ENCODE results near the gene TBC1D8. TPM values are rescaled to one million over a fixed set of nuclear protein-coding genes. Genes with fewer than 3 reads are reported as not detected.
A peak's percentile ranks its signal among the peaks of the same experiment; 100 is the strongest.

Gene TBC1D8
- total RNA-seq, 1 experiment from 2014 or later: 16.9 TPM

- in situ Hi-C loops (cut with HindIII; ENCODE audit: low pct_unique_long_range_greater_than_20kb, low sequenced_read_pairs): no loop called here
- DNase-seq (ENCODE audit: low read depth, low spot score): no peak
These were observed 124.2 kb downstream of the TBC1D8 start for GRCh38 chr2:101026923-101027469.

- in situ Hi-C loops (cut with HindIII; ENCODE audit: low pct_unique_long_range_greater_than_20kb, low sequenced_read_pairs): no loop called here
- DNase-seq (ENCODE audit: low read depth, low spot score): no peak
These were observed 124.9 kb downstream of the TBC1D8 start for GRCh38 chr2:101026253-101026701.

- DNase-seq (ENCODE audit: low read depth, low spot score): no peak
- in situ Hi-C loops (cut with HindIII; ENCODE audit: low pct_unique_long_range_greater_than_20kb, low sequenced_read_pairs): no loop called here
These were observed 125.6 kb downstream of the TBC1D8 start for GRCh38 chr2:101025561-101025960.

DNA sequence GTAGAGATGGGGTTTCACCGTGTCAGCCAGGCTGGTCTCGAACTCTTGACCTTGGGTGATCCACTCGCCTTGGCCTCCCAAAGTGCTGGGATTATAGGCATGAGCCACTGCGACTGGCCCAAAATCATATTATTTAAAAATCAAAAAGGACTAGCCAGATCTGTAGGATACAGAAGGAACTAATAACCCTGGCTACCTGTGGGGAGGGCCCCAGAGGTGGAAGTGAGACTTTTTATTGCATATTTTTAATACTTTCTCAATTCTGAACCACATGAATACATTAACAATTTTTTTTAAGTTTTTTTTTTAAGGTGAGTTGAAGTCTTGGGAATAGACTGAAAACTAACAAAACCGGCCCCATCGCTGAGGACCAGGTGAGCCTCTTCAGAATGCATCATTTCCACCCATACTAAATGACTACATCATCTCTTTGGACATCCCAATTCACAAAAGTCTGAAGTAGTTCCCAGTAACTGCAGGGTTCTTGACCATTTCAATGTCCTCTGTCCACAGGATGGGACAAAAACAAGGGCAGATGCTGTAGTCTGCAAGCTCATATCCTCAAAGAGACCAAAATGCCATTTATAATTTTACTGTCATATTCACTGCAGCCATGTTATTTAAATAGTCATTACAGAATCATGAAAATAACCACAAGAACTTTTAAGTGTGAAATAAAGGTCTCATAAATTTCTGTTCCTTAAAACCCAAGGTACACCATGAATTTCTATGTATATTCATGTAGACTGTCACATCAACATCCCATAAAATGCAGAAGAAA, 127.7 kb downstream of the TBC1D8 start:
- in situ Hi-C loops (cut with HindIII; ENCODE audit: low pct_unique_long_range_greater_than_20kb, low sequenced_read_pairs): no loop called here
- no peak for DNase-seq (ENCODE audit: low read depth, low spot score)

GRCh38 chr2:101022221-101022620, 129.0 kb downstream of the TBC1D8 start:
- in situ Hi-C loops (cut with HindIII; ENCODE audit: low pct_unique_long_range_greater_than_20kb, low sequenced_read_pairs): no loop called here
- DNase-seq (ENCODE audit: low read depth, low spot score): no peak

GRCh38 chr2:101018934-101019333, 132.2 kb downstream of the TBC1D8 start:
- in situ Hi-C loops (cut with HindIII; ENCODE audit: low pct_unique_long_range_greater_than_20kb, low sequenced_read_pairs): no loop called here
- DNase-seq (ENCODE audit: low read depth, low spot score): no peak

- in situ Hi-C loops (cut with HindIII; ENCODE audit: low pct_unique_long_range_greater_than_20kb, low sequenced_read_pairs): no loop called here
- no peak for DNase-seq (ENCODE audit: low read depth, low spot score)
These were observed 133.8 kb downstream of the TBC1D8 start for GRCh38 chr2:101017371-101017770.

- DNase-seq (ENCODE audit: low read depth, low spot score): no peak
- in situ Hi-C loops (cut with HindIII; ENCODE audit: low pct_unique_long_range_greater_than_20kb, low sequenced_read_pairs): no loop called here
These were observed 136.8 kb downstream of the TBC1D8 start for GRCh38 chr2:101014264-101014857.

GRCh38 chr2:101012706-101013181, 138.4 kb downstream of the TBC1D8 start:
- in situ Hi-C loops (cut with HindIII; ENCODE audit: low pct_unique_long_range_greater_than_20kb, low sequenced_read_pairs): no loop called here
- peak; percentile 50 for DNase-seq (ENCODE audit: low read depth, low spot score)

GRCh38 chr2:101012054-101012705, 139.0 kb downstream of the TBC1D8 start:
- in situ Hi-C loops (cut with HindIII; ENCODE audit: low pct_unique_long_range_greater_than_20kb, low sequenced_read_pairs): no loop called here
- no peak for DNase-seq (ENCODE audit: low read depth, low spot score)

GRCh38 chr2:101011152-101011551, 140.0 kb downstream of the TBC1D8 start:
- no peak for DNase-seq (ENCODE audit: low read depth, low spot score)
- in situ Hi-C loops (cut with HindIII; ENCODE audit: low pct_unique_long_range_greater_than_20kb, low sequenced_read_pairs): no loop called here

DNA sequence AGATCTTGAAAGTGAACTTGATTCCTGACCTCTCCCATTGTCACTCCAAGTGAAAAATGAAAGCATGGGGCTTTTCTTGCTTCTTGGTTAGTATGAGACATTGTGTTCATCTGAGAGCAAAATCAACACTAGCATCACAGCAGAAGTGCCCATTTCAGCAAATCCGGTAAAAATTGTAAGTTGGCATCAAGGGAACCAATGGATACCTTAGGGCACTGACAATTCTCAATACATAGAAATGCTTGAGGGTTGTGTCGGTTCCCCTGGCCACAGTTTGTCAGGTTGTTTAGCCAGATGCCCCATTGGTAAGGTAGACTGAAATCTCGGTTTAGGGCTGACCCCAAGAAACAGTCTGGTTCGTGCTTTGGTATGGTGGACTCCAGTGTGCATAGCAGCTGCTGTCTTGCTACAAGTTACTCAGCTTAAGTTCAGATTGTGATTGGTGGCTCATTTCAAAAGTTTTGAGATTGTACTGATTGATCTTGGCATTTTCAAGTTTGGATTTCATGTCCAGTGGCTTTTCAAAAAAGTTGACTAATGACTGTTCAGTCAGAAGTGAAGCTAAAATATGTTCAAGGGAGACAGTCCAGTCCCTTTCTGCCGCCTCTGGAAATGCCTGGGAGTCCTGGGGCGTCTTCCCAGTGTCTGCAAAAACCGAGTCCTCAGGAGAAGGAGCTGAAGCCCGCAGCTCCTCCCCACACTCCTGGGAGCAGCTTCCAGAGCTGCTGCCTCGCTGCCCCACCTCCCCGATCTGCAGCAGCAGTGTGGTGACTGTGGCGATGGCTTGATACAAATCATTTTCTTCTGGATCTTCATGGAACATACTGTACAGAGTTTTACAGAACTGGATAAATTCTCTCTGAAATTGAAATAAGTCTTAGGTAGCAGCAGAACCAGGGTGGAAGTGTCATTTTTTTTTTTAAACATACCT, 143.5 kb downstream of the TBC1D8 start:
- in situ Hi-C loops (cut with HindIII; ENCODE audit: low pct_unique_long_range_greater_than_20kb, low sequenced_read_pairs): no loop called here
- no peak for DNase-seq (ENCODE audit: low read depth, low spot score)

DNA sequence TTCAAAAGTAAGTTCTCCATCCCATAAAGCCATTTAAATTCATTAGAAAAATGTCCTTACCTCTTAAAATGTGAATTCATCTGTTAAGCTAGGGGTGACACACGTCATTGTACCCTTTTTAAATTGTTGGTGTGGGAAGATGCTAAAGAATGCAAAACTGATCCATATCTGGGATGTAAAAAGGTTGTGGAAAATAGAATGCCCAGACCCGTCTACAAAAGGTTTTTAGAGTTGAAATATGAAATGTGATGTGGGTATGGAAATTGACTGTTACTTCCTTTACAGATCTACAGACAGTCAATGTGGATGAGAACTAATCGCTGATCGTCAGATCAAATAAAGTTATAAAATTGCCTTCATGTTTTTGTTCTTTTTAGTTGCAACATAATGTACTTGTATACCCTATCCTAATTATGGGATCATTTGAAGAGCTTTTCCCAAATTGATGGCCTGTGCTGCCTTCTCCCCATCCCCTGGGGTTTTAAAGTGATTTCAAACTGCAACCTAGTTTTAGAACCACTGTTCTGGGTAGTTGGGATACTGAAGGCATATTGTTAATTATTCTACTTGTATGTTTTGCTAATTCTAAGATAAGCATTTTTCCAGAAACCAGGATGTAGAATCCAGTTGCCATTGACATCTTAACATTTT, 145.0 kb downstream of the TBC1D8 start:
- in situ Hi-C loops (cut with HindIII; ENCODE audit: low pct_unique_long_range_greater_than_20kb, low sequenced_read_pairs): no loop called here

GRCh38 chr2:101004620-101005325, 146.4 kb downstream of the TBC1D8 start:
- in situ Hi-C loops (cut with HindIII; ENCODE audit: low pct_unique_long_range_greater_than_20kb, low sequenced_read_pairs): no loop called here
- DNase-seq (ENCODE audit: low read depth, low spot score): no peak

More for the DNA sequence above, 145.0 kb downstream of the TBC1D8 start:
- DNase-seq (ENCODE audit: low read depth, low spot score): no peak

DNA sequence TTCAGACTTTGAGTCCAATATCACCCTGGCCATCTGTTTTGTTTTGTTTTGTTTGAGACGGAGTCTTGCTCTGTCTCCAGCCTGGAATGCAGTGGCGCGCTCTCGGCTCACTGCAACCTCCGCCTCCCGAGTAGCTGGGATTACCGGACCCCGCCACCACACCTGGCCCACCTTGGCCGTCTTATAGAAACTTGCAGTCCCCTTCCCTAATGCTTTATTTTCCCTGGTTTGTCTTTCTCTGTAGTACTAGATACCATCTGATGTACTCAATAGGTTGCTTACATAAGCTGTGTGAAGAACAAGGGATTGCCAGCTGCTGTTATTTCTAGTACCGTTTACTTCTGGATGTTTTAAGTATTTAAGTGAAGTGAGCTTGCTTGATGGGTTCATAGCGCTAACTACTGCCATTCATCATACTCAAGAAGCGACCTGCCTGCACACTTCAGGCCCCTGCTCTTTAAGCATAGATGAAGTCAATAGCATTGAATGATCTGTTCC, 147.9 kb downstream of the TBC1D8 start:
- no peak for DNase-seq (ENCODE audit: low read depth, low spot score)
- in situ Hi-C loops (cut with HindIII; ENCODE audit: low pct_unique_long_range_greater_than_20kb, low sequenced_read_pairs): no loop called here

DNA sequence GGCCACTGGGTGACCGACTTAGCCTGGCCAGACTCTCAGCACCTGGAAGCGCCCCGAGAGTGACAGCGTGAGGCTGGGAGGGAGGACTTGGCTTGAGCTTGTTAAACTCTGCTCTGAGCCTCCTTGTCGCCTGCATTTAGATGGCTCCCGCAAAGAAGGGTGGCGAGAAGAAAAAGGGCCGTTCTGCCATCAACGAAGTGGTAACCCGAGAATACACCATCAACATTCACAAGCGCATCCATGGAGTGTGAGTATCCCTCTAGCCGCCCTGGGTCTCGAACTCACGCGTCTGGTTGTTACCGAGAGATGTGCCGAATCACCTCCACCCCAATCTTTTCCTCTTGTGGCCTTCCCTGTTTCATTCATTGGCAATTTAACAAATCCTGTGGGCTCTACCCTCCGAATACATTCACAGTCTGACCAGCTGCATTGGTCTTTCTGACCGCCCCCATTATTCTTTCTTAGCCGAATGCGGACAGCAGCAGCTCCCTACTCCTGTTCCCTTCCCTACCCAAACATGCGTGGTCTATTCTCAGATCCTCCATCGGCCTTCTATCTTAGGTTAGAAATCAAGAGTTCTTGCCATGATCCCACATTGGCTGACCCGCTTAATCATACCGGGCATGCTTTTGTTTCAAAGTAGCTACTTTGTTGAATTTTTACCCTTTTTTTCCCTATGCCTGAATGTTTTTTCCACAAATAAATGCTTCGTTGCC, 148.5 kb downstream of the TBC1D8 start:
- in situ Hi-C loops (cut with HindIII; ENCODE audit: low pct_unique_long_range_greater_than_20kb, low sequenced_read_pairs): no loop called here

More for the DNA sequence above, 148.5 kb downstream of the TBC1D8 start:
- DNase-seq (ENCODE audit: low read depth, low spot score): peak; percentile 20

Measured in SK-MEL-5 (cell line).